Activated CD4-positive, alpha-beta T cell treated with anti-CD3 and anti-CD28 coated beads for 48 hours (primary cell): Measurements from ENCODE around the gene UNC5C.

Experiments
- DNase-seq: peaks from one replicate; pipeline ENCODE4 v3.0.0-alpha.2; 2020

Gene UNC5C

GRCh38 chr4:95546221-95546620 lies 2.6 kb downstream of the UNC5C start:
- no peak for DNase-seq

DNA sequence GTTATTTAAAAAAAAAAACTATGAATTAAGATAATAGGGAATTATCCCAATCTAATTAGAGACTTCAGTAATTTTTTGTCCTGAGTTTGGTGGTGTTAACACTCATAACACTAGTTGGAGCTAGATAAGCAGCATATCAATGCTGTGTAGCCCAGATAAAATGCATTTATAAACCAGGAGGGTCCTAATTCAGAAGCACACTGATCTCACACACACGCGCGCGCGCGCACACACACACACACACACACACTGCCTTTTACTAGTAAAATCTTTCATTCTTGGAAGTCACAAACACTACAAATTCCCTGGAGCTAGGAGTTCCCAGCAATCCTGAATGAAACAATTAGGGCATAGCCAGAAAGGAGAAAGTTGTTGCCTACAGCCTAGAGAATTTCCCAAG lies 3.2 kb downstream of the UNC5C start:
- DNase-seq: no peak

- no peak for DNase-seq
These were observed 4.4 kb downstream of the UNC5C start for GRCh38 chr4:95544113-95545103.

DNA sequence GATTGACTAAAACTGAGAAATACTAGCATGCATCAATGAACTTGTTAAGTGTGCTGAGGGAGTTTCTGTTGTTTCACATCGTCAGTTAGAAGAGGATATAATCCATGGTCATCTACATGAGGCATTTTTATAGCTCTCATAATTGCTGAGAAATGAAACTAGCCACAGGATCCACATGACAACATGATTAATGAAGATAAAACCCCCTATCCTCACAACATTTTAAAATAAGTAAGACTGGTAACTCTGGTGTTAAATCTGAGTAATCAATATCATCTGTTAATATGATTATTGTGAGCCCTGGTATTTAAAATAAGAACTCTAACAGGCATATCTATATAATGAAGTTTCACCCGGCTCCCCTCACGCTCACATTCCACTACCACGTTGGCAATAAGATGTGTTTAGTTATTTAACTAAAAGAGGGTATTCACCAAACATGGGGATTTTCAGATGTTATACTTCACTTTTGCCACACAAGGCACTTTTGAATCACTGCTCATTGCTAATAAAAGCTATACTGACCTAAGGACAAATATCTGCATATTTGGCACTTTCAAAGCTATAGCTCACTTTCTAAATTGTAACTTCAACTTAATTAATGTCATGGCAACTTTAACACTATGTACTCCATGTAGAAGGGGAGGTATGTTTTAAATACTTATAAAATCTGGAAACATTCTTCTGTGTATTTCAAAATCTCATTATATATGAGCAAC lies 6.7 kb downstream of the UNC5C start:
- DNase-seq: no peak

GRCh38 chr4:95541094-95541493 lies 7.7 kb downstream of the UNC5C start:
- DNase-seq: no peak

- DNase-seq: no peak
These were observed 8.5 kb downstream of the UNC5C start for GRCh38 chr4:95540227-95540626.

GRCh38 chr4:95539106-95539505 lies 9.7 kb downstream of the UNC5C start:
- no peak for DNase-seq

DNA sequence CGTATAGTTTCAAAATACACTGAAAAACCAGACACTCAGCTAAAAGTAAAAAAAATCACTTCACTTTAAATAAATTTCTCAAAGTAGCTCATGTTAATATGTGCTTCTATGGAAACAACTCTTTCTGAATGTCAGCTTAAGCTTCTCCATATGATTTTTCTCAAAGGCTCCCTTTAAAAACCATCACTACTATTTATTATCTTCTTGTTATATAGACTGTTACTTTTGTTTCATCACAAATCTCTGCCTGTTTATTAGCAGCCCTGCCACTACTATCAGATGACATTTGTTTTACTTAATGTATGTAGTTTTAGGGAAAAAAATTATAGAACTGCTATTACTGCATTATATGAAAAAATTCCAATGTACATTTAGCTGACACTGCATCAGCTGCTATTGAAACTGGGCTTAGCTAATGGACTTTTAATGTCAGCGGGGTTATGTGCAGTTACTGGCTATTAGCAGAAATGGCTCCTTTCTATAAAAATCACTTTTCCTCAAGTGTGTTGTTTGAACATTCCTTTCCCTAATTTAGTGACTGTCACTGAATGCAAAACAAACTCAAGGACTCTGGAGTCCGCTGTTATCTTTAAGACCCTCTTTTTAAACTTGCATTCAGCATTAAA lies 10.8 kb downstream of the UNC5C start:
- no peak for DNase-seq

DNA sequence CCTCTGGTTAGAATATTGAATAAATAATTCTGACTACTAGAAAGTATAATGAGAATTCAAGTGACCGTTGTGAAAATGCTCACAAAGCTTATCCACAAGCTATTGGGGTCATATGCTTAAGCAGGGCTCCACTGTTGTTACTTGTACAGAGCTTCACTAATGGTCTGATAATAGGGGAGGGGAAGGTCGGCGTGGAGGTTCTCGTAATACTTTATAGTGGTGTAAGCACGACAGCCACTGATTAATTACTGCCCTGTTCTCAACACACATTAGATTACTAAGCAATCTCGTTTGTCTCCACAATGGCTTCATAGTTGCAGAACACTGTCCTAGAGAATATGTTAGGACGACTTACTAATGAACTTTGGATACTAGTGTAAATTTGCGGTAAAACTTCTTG lies 11.6 kb downstream of the UNC5C start:
- no peak for DNase-seq

- DNase-seq: no peak
These were observed 12.1 kb downstream of the UNC5C start for GRCh38 chr4:95536650-95537049.

DNA sequence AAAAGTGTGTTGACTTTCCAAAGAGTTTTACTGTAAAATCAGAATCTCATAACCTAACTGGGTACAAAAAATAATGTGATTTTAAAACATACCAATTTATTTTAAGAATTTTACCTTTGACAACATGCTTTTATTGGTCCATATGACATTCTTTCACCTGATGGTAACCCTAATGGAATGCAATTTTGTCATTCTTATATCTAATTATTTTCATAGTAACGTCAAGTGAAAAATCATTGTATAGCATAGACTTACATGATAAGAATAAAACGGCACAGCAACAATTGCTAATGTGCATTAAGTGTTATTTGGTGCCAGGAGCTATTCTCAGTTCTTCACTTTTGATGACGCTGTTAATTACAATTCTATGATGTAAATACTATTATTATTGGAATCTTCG lies 13.6 kb downstream of the UNC5C start:
- no peak for DNase-seq

- DNase-seq: no peak
These were observed 14.7 kb downstream of the UNC5C start for GRCh38 chr4:95534032-95534431.

DNA sequence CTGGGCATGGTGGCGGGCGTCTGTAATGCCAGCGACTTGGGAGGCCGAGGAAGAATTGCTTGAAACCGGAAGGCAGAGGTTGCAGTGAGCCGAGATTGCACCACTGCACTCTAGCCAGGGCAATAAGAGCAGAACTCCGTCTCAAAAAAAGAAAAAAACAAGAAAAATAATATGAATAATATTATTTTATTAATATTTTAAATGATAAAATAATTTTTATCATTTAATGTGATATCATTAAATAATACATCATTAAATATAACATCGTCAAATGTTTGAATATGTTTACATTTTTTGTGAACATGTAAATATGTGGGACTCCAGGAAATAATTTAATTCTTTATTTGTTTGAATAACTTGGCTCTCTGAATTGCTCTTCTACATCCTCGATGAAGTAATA lies 15.5 kb downstream of the UNC5C start:
- DNase-seq: no peak

GRCh38 chr4:95532305-95532704 lies 16.5 kb downstream of the UNC5C start:
- no peak for DNase-seq

DNA sequence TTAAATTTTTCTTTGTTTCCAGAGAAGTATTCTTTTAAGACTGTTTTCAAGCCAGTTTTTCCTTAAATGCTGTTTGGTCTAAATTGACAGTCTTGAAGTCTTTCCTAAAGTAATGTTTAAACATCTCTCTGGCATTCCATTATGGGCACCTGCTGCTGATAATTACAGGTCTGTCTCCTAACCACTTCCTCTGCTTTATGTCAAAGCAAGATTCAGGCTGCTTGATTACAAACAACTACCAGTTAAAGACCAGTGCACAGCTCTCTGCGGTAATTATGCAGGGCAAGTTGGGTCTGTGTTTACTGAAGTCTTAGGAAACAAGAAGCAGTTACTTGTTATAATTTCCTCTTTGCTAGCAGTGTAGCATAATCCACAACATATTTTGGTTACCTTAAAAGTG lies 17.6 kb downstream of the UNC5C start:
- no peak for DNase-seq

DNA sequence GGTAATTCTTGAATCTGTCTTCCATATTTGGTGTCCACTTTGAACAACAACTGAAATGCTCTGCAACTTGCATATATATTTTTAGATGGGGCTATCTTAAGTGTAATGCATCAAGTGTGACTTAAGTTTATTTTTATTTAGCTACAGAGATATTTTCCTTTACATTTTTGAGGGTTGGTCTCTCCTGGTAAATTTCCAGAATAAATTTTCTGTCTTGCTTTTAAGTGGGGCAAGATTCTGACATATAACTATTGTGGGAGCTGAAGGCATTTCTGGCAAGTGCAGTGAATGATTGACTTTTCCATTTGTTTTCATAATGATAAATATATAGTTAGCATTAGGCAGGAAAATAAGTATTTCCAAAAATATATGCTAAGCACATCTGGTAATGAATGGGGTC lies 18.8 kb downstream of the UNC5C start:
- DNase-seq: no peak

DNA sequence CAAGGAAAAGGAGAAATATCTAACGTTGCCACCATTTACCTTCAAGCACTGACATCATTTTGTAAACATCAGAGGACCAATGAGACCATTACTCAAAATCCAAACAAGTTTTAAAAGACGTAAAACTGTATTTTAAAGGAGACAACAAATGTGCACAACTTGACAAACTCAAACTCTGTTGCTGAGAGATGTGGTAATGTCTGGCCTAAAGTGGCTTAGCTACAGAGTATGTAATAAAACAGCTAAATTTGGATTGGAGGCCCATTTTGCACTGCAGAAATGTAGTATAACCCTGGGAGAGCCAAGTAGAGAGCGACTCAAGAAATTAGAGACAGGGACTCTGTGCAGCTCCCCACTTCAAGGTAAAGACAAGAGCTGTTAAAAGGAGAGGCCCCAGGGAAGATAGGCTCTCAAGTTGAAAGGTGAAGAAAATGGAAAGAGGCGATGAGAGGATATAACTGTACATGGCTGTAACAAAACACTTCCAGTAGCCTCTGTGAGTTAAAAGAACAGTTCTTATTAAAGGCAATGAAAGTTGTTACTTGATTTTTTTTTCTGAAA lies 20.3 kb downstream of the UNC5C start:
- no peak for DNase-seq

- DNase-seq: no peak
These were observed 22.7 kb downstream of the UNC5C start for GRCh38 chr4:95526075-95526474.

- no peak for DNase-seq
These were observed 24.0 kb downstream of the UNC5C start for GRCh38 chr4:95524729-95525128.

DNA sequence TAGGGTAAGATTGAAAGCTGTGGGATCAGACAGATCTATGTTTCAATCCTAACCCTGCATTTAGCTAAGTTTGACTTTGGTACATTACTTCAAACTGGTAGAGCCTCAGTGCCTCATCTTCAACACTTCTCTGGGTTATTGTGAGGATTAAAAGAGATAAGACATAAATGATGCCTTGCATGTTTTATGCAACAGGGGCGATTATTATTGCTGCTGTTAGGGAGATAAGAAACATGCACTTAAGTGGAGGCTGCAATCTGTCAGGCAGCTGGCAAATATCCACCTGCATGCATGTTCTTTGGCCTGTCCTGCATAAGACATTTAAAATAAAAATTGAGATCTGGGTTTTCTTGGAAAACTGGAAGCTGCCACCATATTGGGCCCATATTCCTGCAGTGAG lies 24.6 kb downstream of the UNC5C start:
- no peak for DNase-seq

GRCh38 chr4:95522682-95523530 lies 25.9 kb downstream of the UNC5C start:
- no peak for DNase-seq

DNA sequence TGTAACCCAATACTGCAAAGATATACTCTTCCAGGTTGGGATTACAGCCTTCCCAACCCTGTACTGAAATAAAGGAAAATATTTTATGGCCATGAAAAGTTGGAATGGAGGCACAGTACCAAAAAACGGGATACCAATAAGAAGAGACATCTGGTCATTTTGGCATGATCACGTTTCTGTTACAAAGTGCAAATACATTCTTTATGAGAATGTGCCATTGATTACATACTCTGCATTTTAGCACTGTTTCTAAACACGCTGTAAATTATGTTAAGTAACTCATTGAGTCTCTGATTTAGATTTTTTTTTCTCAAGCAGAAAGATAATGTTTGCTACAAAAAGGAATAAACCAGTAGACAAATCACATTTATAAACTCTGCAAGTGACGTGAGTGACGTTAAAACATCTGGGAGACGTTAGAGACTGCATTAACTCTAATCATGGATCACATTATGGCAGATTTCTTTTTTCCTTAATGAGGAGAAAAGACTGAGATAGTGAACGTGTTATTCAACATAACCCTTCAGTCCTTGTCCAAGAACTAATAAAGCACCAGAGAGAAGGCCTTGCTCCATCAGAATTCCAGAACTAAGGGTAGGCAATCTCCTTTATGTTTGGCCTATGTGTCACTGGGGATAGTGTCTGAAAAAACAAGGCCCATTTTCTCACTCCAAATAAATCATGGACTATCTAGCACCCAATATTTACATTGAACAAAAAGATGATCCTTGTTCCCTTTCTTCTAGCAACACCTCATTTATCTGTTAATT lies 31.0 kb downstream of the UNC5C start:
- no peak for DNase-seq
